Osteocyte (in vitro differentiated cells): ENCODE data around the gene PROB1. TPM values are rescaled to one million over a fixed set of nuclear protein-coding genes. Genes with fewer than 3 reads are reported as not detected.

ENCODE experiments used
- DNase-seq: peaks from one replicate; pipeline ENCODE4 v3.0.0; 2021; ENCODE audit warnings: mixed read lengths; ENCODE audit not compliant: unreplicated experiment; ENCODE audit errors: extremely low spot score
- H3K27ac Mint-ChIP-seq: one replicate; pipeline ENCODE4 v1.8.0; 2021; ENCODE audit warnings: mild to moderate bottlenecking, mixed read lengths; ENCODE audit not compliant: unreplicated experiment
- H3K27me3 Mint-ChIP-seq: one replicate; pipeline ENCODE4 v1.8.0; 2021; ENCODE audit warnings: mixed read lengths; ENCODE audit not compliant: unreplicated experiment
- H3K36me3 Mint-ChIP-seq: one replicate; pipeline ENCODE4 v1.8.0; 2021; ENCODE audit warnings: mixed read lengths; ENCODE audit not compliant: unreplicated experiment
- H3K4me1 Mint-ChIP-seq: one replicate; pipeline ENCODE4 v1.8.0; 2021; ENCODE audit warnings: mixed read lengths; ENCODE audit not compliant: unreplicated experiment
- H3K4me3 Mint-ChIP-seq: one replicate; pipeline ENCODE4 v1.8.0; 2021; ENCODE audit warnings: mild to moderate bottlenecking, moderate library complexity, mixed read lengths; ENCODE audit not compliant: unreplicated experiment
- H3K9me3 Mint-ChIP-seq: one replicate; pipeline ENCODE4 v1.8.0; 2021; ENCODE audit warnings: mixed read lengths; ENCODE audit not compliant: unreplicated experiment
- total RNA-seq: library from RNA; stranded (reverse); gene quantifications from 2 replicates; pipeline ENCODE4 v1.2.1, GENCODE V29; 2021
- TF ChIP-seq, protein P1 (sequence below): fragments of 200-600 bp; sonication (generic); IDR thresholded peaks from 2 replicates; pipeline ENCODE4 v1.5.0; 2021; ENCODE audit warnings: antibody characterized with exemption, mild to moderate bottlenecking, moderate library complexity

Gene PROB1
- total RNA-seq, 1 donor from 2014 or later = 1.5 TPM

DNA sequence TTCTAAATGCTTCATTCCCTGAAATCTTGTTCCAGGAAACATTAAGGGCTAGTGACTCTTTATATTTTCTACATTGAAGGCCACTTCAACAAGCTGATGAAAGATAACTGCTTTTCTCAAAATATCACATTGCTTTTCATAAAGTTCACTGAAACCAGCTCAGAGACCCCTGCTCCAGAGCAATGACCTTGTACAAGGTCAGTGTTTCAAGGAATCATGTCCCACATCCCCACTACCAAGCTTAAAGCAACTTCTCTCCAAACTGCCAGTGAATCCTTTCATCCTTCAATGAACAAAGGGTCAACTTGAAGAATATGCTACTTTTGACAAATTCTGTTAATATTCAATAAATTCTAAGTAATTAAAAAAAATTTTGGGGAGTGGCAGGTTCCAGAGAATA, 21.0 kb upstream of the PROB1 start:
- peaks cover 8% of the 10 kb centered on the region for H3K4me1 Mint-ChIP-seq
- no peak for DNase-seq
- H3K27ac Mint-ChIP-seq = no peak overlapping the region
- H3K9me3 Mint-ChIP-seq = no peaks in the 10 kb centered on the region
- no peak overlapping the region for H3K4me3 Mint-ChIP-seq
- H3K27me3 Mint-ChIP-seq = no peaks in the 10 kb centered on the region
- H3K36me3 Mint-ChIP-seq = peaks cover 39% of the 10 kb centered on the region
- TF ChIP-seq, protein P1, sequence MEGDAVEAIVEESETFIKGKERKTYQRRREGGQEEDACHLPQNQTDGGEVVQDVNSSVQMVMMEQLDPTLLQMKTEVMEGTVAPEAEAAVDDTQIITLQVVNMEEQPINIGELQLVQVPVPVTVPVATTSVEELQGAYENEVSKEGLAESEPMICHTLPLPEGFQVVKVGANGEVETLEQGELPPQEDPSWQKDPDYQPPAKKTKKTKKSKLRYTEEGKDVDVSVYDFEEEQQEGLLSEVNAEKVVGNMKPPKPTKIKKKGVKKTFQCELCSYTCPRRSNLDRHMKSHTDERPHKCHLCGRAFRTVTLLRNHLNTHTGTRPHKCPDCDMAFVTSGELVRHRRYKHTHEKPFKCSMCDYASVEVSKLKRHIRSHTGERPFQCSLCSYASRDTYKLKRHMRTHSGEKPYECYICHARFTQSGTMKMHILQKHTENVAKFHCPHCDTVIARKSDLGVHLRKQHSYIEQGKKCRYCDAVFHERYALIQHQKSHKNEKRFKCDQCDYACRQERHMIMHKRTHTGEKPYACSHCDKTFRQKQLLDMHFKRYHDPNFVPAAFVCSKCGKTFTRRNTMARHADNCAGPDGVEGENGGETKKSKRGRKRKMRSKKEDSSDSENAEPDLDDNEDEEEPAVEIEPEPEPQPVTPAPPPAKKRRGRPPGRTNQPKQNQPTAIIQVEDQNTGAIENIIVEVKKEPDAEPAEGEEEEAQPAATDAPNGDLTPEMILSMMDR = no peak

DNA sequence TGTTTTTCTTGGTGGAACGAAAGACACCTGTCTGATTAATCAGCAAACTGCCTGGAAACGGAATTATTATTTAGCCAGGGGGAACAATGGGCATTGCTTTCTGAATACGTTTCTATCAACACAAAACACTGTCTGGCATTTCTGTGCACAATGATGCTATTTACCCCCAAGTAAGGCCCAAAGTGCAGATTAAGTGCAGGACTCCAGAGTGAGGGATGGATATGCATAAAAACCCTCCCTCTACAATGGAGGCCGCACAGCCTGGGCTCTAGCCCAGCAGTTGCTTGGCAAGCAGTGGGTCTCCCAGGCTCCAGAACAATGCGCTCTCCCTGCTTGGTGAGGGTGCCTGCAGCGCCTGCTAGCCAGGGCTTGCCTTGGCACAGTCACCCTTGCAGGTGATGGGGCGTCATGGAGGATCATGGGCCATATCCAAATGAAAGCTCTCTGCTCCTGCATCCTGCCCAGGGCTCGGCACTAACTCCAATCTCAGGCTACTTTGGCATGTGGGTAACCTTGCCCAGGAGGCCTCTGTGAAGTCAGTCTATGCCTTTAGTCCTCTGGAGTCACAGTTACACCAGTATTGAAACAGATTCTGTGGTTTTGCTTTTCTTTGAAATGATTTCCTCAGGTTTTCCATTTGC, 20.4 kb upstream of the PROB1 start:
- Mint-ChIP-seq H3K27me3 (no peaks in the 10 kb centered on the region), H3K27ac (no peak overlapping the region), H3K9me3 (no peaks in the 10 kb centered on the region), H3K4me3 (no peak overlapping the region), H3K36me3 (peaks cover 34% of the 10 kb centered on the region), H3K4me1 (peaks cover 8% of the 10 kb centered on the region)
- TF ChIP-seq, protein P1 = no peak
- DNase-seq = no peak

DNA sequence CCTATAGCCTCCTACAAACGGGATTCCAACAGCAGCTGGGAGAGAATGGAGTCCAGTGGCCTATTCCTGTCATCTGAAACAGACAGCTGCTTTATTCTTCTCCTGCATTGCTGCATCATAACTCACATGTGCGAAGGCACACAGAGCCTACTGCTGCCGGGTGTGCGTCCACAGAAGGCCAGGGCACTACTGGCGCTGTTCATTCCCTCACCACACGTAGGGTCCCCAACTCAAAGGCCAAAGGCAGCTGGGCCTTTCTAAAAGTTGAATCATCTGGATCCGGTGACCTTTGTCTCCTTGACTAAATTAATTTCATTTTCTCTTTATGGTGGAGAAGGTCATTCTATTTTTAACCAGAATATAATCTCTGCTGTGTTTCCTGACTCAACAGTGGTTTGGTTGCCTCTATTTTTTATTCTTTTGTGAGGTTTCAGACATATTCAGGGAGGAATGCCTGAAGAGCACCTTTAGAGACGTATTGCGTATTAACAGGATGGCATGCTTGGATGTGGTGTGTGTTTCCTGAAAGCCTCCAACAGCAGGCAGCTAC, 19.8 kb upstream of the PROB1 start:
- no peak for DNase-seq
- H3K4me3 Mint-ChIP-seq = no peak overlapping the region
- H3K27ac Mint-ChIP-seq = no peak overlapping the region
- H3K9me3 Mint-ChIP-seq = no peaks in the 10 kb centered on the region
- TF ChIP-seq, protein P1 = no peak
- peaks cover 8% of the 10 kb centered on the region for H3K4me1 Mint-ChIP-seq
- no peaks in the 10 kb centered on the region for H3K27me3 Mint-ChIP-seq
- peaks cover 29% of the 10 kb centered on the region for H3K36me3 Mint-ChIP-seq

DNA sequence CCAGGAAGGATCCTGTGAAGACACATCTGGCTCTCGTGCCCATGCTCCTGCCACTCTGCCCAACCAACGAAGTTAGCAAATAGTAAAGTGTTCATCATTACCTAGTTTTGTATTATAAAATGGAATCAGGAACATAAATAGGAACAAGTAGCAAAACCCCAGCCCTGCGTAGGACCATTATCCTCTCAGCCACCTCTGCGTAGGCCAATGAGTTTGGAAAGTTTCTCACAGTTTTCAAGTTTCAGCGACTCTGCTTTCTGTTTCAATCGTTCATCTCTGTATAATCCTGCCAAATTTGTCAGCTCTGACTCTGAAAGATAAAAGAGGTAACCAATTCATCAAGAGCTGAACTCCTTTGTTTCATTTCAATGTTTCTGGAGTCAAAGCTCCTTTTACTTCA, 19.1 kb upstream of the PROB1 start:
- TF ChIP-seq, protein P1 = no peak
- DNase-seq = no peak
- H3K27ac Mint-ChIP-seq = no peak overlapping the region
- H3K4me1 Mint-ChIP-seq = peaks cover 8% of the 10 kb centered on the region
- no peaks in the 10 kb centered on the region for H3K27me3 Mint-ChIP-seq
- no peaks in the 10 kb centered on the region for H3K9me3 Mint-ChIP-seq
- peaks cover 24% of the 10 kb centered on the region for H3K36me3 Mint-ChIP-seq
- no peak overlapping the region for H3K4me3 Mint-ChIP-seq

DNA sequence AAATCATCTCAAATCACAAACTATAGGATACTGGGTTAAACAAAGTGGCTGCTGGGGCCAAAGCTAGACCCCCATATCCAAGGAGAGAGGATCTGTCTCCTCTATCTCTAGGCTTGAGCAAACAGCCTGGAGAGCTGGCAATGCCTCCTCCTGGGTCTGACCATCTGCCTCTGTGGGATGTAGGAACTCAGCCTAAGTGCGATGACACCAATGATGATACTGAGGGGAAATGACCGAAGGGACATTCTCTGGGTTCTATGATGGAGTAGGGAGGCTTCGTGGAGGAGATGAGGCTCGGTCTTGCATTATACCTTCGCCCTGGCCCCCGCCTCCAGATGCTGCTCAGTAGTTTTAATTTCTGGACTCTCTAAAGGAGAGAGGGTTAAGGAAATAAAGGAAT, 18.2 kb upstream of the PROB1 start:
- TF ChIP-seq, protein P1 = no peak
- peaks cover 6% of the 10 kb centered on the region for H3K4me1 Mint-ChIP-seq

More for the DNA sequence above, 18.2 kb upstream of the PROB1 start:
- Mint-ChIP-seq H3K4me3 (no peak overlapping the region), H3K27me3 (no peaks in the 10 kb centered on the region), H3K36me3 (peaks cover 17% of the 10 kb centered on the region), H3K9me3 (no peaks in the 10 kb centered on the region), H3K27ac (no peak overlapping the region)
- DNase-seq = no peak
